Effector memory CD4-positive, alpha-beta T cell (primary cell): ENCODE measurements around the gene PIK3R5.
"Not testable (repeated sequence)": the region's sequence is repeated elsewhere in the genome, so short reads cannot be mapped to it uniquely, and the experiment has no call there.

Experiments
- DNase-seq, 3 donors: peaks; one replicate each; pipeline ENCODE4 v3.0.0-alpha.2; 2020
- H3K27ac ChIP-seq: 2 replicates; pipeline ENCODE4 v1.7.0; 2013; ENCODE audit warnings: mild to moderate bottlenecking, low read length, moderate library complexity; ENCODE audit not compliant: insufficient read depth, poor library complexity, severe bottlenecking
- H3K27me3 ChIP-seq: replicated peaks from 2 replicates; pipeline ENCODE4 v1.7.0; 2013; ENCODE audit warnings: mild to moderate bottlenecking, low read length; ENCODE audit not compliant: insufficient read depth, control insufficient read depth, poor library complexity, severe bottlenecking
- H3K36me3 ChIP-seq: 2 replicates; pipeline ENCODE4 v1.7.0; 2013; ENCODE audit warnings: mild to moderate bottlenecking, low read length, moderate library complexity; ENCODE audit not compliant: control insufficient read depth, insufficient read depth
- H3K4me1 ChIP-seq: 2 replicates; pipeline ENCODE4 v1.7.0; 2013; ENCODE audit warnings: low read length, mild to moderate bottlenecking; ENCODE audit not compliant: control insufficient read depth, insufficient read depth, poor library complexity, severe bottlenecking
- H3K4me3 ChIP-seq: 2 replicates; pipeline ENCODE4 v1.7.0; 2013; ENCODE audit warnings: low read length, low read depth, mild to moderate bottlenecking; ENCODE audit not compliant: insufficient read depth, poor library complexity, severe bottlenecking
- H3K9me3 ChIP-seq: 2 replicates; pipeline ENCODE4 v1.7.0; 2013; ENCODE audit warnings: mild to moderate bottlenecking, low read length, moderate library complexity; ENCODE audit not compliant: control insufficient read depth

PIK3R5 gene

GRCh38 chr17:8986295-8986694, 20.8 kb upstream of the PIK3R5 start:
- H3K36me3 ChIP-seq, result no peaks in the 10 kb centered on the region
- H3K27ac ChIP-seq, result no peak overlapping the region
- no peak overlapping the region for H3K4me3 ChIP-seq
- DNase-seq, result no peak
- no peaks in the 10 kb centered on the region for H3K4me1 ChIP-seq
- H3K27me3 ChIP-seq, result no peaks in the 10 kb centered on the region
- H3K9me3 ChIP-seq, result peaks cover 5% of the 10 kb centered on the region

- Histone ChIP-seq H3K9me3 (peaks cover 5% of the 10 kb centered on the region), H3K36me3 (no peaks in the 10 kb centered on the region), H3K27ac (no peak overlapping the region), H3K27me3 (no peaks in the 10 kb centered on the region), H3K4me1 (no peaks in the 10 kb centered on the region), H3K4me3 (no peak overlapping the region)
- DNase-seq, result no peak
These were observed 19.7 kb upstream of the PIK3R5 start for GRCh38 chr17:8985054-8985701.

- DNase-seq, H3K4me3 ChIP-seq, H3K27ac ChIP-seq, H3K9me3 ChIP-seq, H3K27me3 ChIP-seq, H3K4me1 ChIP-seq, H3K36me3 ChIP-seq: not testable (repeated sequence)
These were observed 18.7 kb upstream of the PIK3R5 start for GRCh38 chr17:8984225-8984624.

GRCh38 chr17:8981443-8981842, 15.9 kb upstream of the PIK3R5 start:
- H3K27ac ChIP-seq, result no peak overlapping the region
- no peaks in the 10 kb centered on the region for H3K27me3 ChIP-seq
- no peaks in the 10 kb centered on the region for H3K36me3 ChIP-seq
- peaks cover 5% of the 10 kb centered on the region for H3K9me3 ChIP-seq
- no peaks in the 10 kb centered on the region for H3K4me1 ChIP-seq
- DNase-seq, result no peak
- no peak overlapping the region for H3K4me3 ChIP-seq

GRCh38 chr17:8979715-8980114, 14.2 kb upstream of the PIK3R5 start:
- Histone ChIP-seq H3K4me1 (no peaks in the 10 kb centered on the region), H3K27me3 (no peaks in the 10 kb centered on the region), H3K4me3 (no peak overlapping the region), H3K27ac (no peak overlapping the region), H3K9me3 (no peaks in the 10 kb centered on the region), H3K36me3 (no peaks in the 10 kb centered on the region)
- no peak for DNase-seq

GRCh38 chr17:8976638-8977037, 11.1 kb upstream of the PIK3R5 start:
- Histone ChIP-seq H3K27ac (no peak overlapping the region), H3K9me3 (no peaks in the 10 kb centered on the region), H3K36me3 (no peaks in the 10 kb centered on the region), H3K4me3 (no peak overlapping the region), H3K4me1 (no peaks in the 10 kb centered on the region), H3K27me3 (no peaks in the 10 kb centered on the region)
- DNase-seq, result no peak

- Histone ChIP-seq H3K9me3 (no peaks in the 10 kb centered on the region), H3K4me3 (no peak overlapping the region)
- DNase-seq, result no peak
These were observed 9.7 kb upstream of the PIK3R5 start for GRCh38 chr17:8975091-8975725.

GRCh38 chr17:8969901-8970300, 4.4 kb upstream of the PIK3R5 start:
- Histone ChIP-seq H3K9me3 (no peaks in the 10 kb centered on the region), H3K27me3 (no peaks in the 10 kb centered on the region), H3K27ac (no peak overlapping the region), H3K4me1 (peaks cover 8% of the 10 kb centered on the region), H3K4me3 (no peak overlapping the region), H3K36me3 (no peaks in the 10 kb centered on the region)
- no peak for DNase-seq

More at GRCh38 chr17:8975091-8975725, 9.7 kb upstream of the PIK3R5 start:
- Histone ChIP-seq H3K27ac (no peak overlapping the region), H3K4me1 (no peaks in the 10 kb centered on the region), H3K36me3 (no peaks in the 10 kb centered on the region), H3K27me3 (no peaks in the 10 kb centered on the region)

GRCh38 chr17:8968503-8968902, 3.0 kb upstream of the PIK3R5 start:
- Histone ChIP-seq H3K4me3 (no peak overlapping the region), H3K27ac (no peak overlapping the region), H3K9me3 (no peaks in the 10 kb centered on the region), H3K36me3 (no peaks in the 10 kb centered on the region), H3K27me3 (no peaks in the 10 kb centered on the region), H3K4me1 (peaks cover 18% of the 10 kb centered on the region)
- DNase-seq, result no peak

GRCh38 chr17:8967861-8968260, 2.4 kb upstream of the PIK3R5 start:
- no peak overlapping the region for H3K27ac ChIP-seq
- H3K9me3 ChIP-seq, result no peaks in the 10 kb centered on the region
- no peak for DNase-seq
- no peaks in the 10 kb centered on the region for H3K36me3 ChIP-seq
- no peaks in the 10 kb centered on the region for H3K27me3 ChIP-seq
- H3K4me1 ChIP-seq, result peaks cover 24% of the 10 kb centered on the region
- H3K4me3 ChIP-seq, result no peak overlapping the region
